ENCODE measurements around the gene ACOX1. TPM values are rescaled to one million over a fixed set of nuclear protein-coding genes. Genes with fewer than 3 reads are reported as not detected.
"Not testable (repeated sequence)": the region's sequence is repeated elsewhere in the genome, so short reads cannot be mapped to it uniquely, and the experiment has no call there.

Gene ACOX1
- total RNA-seq, 1 experiment from 2014 or later = 39.5 TPM

DNA sequence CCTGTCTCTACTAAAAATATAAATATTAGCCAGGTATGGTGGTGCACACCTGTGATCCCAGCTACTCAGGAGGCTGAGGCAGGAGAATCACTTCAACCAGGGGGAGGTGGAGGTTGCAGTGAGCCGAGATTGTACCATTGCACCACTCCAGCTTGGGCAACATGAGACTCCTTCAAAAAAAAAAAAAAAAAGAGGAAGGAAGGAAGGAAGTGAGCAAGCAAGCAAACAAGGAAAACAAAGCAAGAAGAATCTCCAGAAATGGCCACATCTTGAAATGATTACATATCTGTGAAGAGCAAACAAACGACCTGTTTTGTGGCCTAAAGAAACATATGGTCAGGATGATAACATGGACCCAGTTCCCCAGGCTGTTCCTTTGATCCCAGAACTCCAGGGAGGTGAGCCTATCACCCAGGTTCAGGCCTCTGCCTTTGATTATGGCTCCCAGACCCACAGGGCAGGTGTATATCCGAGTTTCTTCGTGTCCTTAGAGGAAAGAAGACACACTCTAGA is 8.9 kb downstream of the ACOX1 start:
- Histone ChIP-seq H3K27ac (ENCODE audit: low read depth, low read length, poor library complexity, severe bottlenecking) (no peak overlapping the region), H3K27me3 (replicated peaks; ENCODE audit: insufficient read depth, low read depth, low read length, poor library complexity) (no peaks in the 10 kb centered on the region), H3K36me3 (ENCODE audit: insufficient read depth, low read length, poor library complexity, severe bottlenecking) (peaks cover 5% of the 10 kb centered on the region), H3K4me1 (ENCODE audit: insufficient read depth, low read length, poor library complexity, severe bottlenecking) (no peaks in the 10 kb centered on the region), H3K9me3 (ENCODE audit: low read depth, low read length, poor library complexity, severe bottlenecking) (no peaks in the 10 kb centered on the region), H3K4me3 (ENCODE audit: low read depth, low read length, poor library complexity, severe bottlenecking) (no peak overlapping the region)
- DNase-seq (ENCODE audit: low spot score) = peak; percentile 38
- TF ChIP-seq EZH2 (IDR thresholded peaks at IDR 0.05; ENCODE audit: borderline replicate concordance, low read depth, low read length, poor library complexity, severe bottlenecking) = no peak
- TF ChIP-seq, protein P1, sequence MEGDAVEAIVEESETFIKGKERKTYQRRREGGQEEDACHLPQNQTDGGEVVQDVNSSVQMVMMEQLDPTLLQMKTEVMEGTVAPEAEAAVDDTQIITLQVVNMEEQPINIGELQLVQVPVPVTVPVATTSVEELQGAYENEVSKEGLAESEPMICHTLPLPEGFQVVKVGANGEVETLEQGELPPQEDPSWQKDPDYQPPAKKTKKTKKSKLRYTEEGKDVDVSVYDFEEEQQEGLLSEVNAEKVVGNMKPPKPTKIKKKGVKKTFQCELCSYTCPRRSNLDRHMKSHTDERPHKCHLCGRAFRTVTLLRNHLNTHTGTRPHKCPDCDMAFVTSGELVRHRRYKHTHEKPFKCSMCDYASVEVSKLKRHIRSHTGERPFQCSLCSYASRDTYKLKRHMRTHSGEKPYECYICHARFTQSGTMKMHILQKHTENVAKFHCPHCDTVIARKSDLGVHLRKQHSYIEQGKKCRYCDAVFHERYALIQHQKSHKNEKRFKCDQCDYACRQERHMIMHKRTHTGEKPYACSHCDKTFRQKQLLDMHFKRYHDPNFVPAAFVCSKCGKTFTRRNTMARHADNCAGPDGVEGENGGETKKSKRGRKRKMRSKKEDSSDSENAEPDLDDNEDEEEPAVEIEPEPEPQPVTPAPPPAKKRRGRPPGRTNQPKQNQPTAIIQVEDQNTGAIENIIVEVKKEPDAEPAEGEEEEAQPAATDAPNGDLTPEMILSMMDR (conservative IDR thresholded peaks at IDR 0.05; ENCODE audit: low read depth, low read length) = no peak
- CTCF ChIA-PET = no interaction called here
- POLR2A ChIA-PET (ENCODE audit: low non-redundant PET) = no interaction called here
- intact Hi-C loops (cut with micrococcal nuclease; ENCODE audit: unreplicated experiment) = no loop called here
- no TSS peak for BruUV-seq (replicated peaks)

DNA sequence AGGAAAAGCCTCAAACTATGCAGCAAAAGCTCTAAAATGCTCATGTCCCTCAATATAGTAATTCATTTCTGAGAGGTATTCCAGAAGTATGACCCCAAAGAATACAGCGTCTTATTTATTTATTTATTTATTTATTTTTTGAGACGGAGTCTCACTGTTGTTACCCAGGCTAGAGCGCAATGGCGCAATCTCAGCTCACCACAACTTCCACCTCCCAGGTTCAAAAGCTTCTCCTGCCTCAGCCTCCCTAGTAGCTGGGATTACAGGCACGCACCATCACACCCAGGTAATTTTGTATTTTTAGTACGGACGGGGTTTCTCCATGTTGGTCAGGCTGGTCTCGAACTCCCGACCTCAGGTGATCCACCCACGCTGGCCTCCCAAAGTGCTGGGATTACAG is 9.9 kb downstream of the ACOX1 start:
- CTCF ChIA-PET = not testable (repeated sequence)

DNA sequence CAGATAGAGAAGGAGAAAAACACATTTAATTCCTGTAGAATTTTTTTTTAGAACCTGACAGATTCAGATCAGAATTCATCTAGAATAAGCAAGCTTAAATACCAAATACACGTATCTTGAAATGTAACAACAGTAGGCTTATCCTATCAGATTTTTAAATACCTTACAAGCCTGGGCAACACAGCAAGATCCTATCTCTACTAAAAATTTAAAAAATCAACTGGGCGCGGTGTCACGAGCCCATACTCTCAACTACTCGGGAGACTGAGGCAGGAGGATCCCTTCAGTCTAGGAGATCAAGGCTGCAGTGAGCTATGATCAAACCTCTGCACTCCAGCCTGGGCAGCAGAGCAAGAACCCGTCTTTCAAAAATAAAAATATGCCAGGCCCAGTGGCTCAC is 13.5 kb downstream of the ACOX1 start:
- H3K4me3 ChIP-seq (ENCODE audit: low read depth, low read length, poor library complexity, severe bottlenecking) = no peak overlapping the region
- POLR2A ChIA-PET (ENCODE audit: low non-redundant PET) = no interaction called here
- H3K4me1 ChIP-seq (ENCODE audit: insufficient read depth, low read length, poor library complexity, severe bottlenecking) = no peaks in the 10 kb centered on the region
- CTCF ChIA-PET = no interaction called here
- intact Hi-C loops (cut with micrococcal nuclease; ENCODE audit: unreplicated experiment) = no loop called here
- no TSS peak for BruUV-seq (replicated peaks)
- TF ChIP-seq, protein P1 (conservative IDR thresholded peaks at IDR 0.05; ENCODE audit: low read depth, low read length) = no peak
- TF ChIP-seq EZH2 (IDR thresholded peaks at IDR 0.05; ENCODE audit: borderline replicate concordance, low read depth, low read length, poor library complexity, severe bottlenecking) = no peak
- no peaks in the 10 kb centered on the region for H3K9me3 ChIP-seq (ENCODE audit: low read depth, low read length, poor library complexity, severe bottlenecking)
- H3K27me3 ChIP-seq (replicated peaks; ENCODE audit: insufficient read depth, low read depth, low read length, poor library complexity) = no peaks in the 10 kb centered on the region
- no peak for DNase-seq (ENCODE audit: low spot score)
- H3K36me3 ChIP-seq (ENCODE audit: insufficient read depth, low read length, poor library complexity, severe bottlenecking) = no peaks in the 10 kb centered on the region
- no peak overlapping the region for H3K27ac ChIP-seq (ENCODE audit: low read depth, low read length, poor library complexity, severe bottlenecking)

More for the DNA sequence above, 9.9 kb downstream of the ACOX1 start:
- H3K4me1 ChIP-seq (ENCODE audit: insufficient read depth, low read length, poor library complexity, severe bottlenecking); H3K9me3 ChIP-seq (ENCODE audit: low read depth, low read length, poor library complexity, severe bottlenecking); H3K36me3 ChIP-seq (ENCODE audit: insufficient read depth, low read length, poor library complexity, severe bottlenecking); H3K4me3 ChIP-seq (ENCODE audit: low read depth, low read length, poor library complexity, severe bottlenecking); POLR2A ChIA-PET (ENCODE audit: low non-redundant PET); intact Hi-C loops (cut with micrococcal nuclease; ENCODE audit: unreplicated experiment); H3K27ac ChIP-seq (ENCODE audit: low read depth, low read length, poor library complexity, severe bottlenecking); H3K27me3 ChIP-seq (replicated peaks; ENCODE audit: insufficient read depth, low read depth, low read length, poor library complexity); DNase-seq (ENCODE audit: low spot score); BruUV-seq (replicated peaks): not testable (repeated sequence)

DNA sequence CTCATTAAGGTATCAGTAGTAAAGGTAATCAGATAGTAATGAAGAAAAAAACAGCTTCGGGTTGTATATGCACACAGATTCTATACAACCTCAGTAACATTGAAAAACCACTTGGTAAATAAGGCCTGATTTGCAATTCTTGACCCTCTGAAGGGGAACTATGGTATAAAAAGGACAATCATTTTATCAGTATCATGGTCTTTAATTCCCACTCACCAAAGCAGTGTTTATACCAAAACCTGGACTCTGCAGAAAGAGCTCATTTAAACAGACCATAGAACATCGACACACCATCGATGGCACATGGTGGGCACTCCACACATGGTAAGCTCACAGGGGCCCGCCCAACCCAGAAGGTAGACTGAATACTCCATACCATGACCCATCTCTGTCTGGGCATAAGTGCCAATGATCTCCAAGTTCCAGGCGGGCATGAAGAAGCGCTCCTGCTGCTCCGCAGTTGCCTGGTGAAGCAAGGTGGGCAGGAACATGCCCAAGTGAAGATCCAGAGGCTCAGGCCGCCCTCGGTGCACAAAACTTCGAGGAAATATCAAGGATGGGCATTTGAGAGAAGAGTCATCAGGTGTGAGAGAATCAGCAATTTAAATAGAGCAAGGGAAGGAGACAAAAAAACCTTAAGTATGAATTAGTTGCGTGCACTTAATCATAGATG is 19.0 kb downstream of the ACOX1 start:
- Histone ChIP-seq H3K9me3 (ENCODE audit: low read depth, low read length, poor library complexity, severe bottlenecking) (no peaks in the 10 kb centered on the region), H3K36me3 (ENCODE audit: insufficient read depth, low read length, poor library complexity, severe bottlenecking) (peaks cover 7% of the 10 kb centered on the region), H3K27me3 (replicated peaks; ENCODE audit: insufficient read depth, low read depth, low read length, poor library complexity) (no peaks in the 10 kb centered on the region), H3K4me1 (ENCODE audit: insufficient read depth, low read length, poor library complexity, severe bottlenecking) (no peaks in the 10 kb centered on the region), H3K4me3 (ENCODE audit: low read depth, low read length, poor library complexity, severe bottlenecking) (no peak overlapping the region), H3K27ac (ENCODE audit: low read depth, low read length, poor library complexity, severe bottlenecking) (no peak overlapping the region)
- ChIA-PET CTCF (interaction anchor here (0.5 kb wide), 1 partner anchor 175 kb away, joined by 6 read pairs; no protein-coding TSS in a partner anchor), POLR2A (ENCODE audit: low non-redundant PET) (no interaction called here)
- BruUV-seq (replicated peaks) = no TSS peak
- intact Hi-C loops (cut with micrococcal nuclease; ENCODE audit: unreplicated experiment) = no loop called here
- DNase-seq (ENCODE audit: low spot score) = no peak
- no peak for TF ChIP-seq EZH2 (IDR thresholded peaks at IDR 0.05; ENCODE audit: borderline replicate concordance, low read depth, low read length, poor library complexity, severe bottlenecking)
- TF ChIP-seq, protein P1 (conservative IDR thresholded peaks at IDR 0.05; ENCODE audit: low read depth, low read length) = no peak
